Right lobe of liver (tissue), 4 donors: Measurements from ENCODE around the gene ARSB.

Source experiments
- POLR2A ChIP-seq: fragments of 450-650 bp; IDR thresholded peaks from one replicate; pipeline ENCODE4 v1.6.1; 2017; ENCODE audit warnings: antibody characterized with exemption, mild to moderate bottlenecking
- TF ChIP-seq, protein P1 (sequence below), 4 donors: fragments of 200-600 bp in 3 of 4; fragments of 450-650 bp in 1 of 4; IDR thresholded peaks; one replicate each; pipeline versions ENCODE4 v1.5.1 to v1.8.0; 2016 to 2022; ENCODE audit warnings: antibody characterized with exemption in 4 of 4, mild to moderate bottlenecking in 2 of 4
- donor health status: DM: no; HTN: no; CAD: no.
- donor health status: DM: no; HTN: no; CAD: no.
- donor health status: DM: no; HTN: yes; CAD: no.

DNA sequence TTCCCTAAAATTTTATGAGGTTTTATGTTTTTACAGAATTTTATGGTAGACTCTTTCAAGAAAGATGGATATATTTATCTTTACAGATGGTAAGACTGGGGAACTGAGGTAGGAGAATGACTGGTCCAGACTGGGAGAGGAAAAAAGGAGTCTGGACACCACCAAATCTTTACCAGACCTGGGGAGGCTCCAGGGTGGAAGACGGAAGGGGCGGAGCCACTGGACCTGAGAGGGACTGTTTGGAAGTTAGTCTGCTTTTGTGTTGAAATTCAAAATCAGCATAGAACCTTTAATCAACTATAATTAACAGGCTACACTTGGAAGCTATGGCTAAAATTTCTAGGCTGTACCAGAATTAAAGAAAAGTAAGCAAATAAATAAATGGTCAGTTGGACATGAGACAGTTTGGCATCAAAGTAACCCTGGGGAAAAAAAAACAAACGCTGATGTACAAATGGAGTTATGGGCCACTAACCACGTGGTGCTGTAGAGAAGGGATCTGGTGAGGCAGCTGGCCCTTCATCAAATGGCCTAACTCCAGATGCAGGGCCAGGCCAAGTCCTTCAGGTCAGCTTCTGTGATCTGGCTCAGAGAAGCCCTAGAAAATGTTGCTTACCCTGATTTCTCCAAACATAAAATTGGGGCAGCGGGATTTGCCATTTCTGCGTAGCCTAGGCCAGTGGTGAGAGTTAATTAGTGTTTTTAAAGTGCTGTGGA lies 155.1 kb downstream of the ARSB start:
- TF ChIP-seq, protein P1, sequence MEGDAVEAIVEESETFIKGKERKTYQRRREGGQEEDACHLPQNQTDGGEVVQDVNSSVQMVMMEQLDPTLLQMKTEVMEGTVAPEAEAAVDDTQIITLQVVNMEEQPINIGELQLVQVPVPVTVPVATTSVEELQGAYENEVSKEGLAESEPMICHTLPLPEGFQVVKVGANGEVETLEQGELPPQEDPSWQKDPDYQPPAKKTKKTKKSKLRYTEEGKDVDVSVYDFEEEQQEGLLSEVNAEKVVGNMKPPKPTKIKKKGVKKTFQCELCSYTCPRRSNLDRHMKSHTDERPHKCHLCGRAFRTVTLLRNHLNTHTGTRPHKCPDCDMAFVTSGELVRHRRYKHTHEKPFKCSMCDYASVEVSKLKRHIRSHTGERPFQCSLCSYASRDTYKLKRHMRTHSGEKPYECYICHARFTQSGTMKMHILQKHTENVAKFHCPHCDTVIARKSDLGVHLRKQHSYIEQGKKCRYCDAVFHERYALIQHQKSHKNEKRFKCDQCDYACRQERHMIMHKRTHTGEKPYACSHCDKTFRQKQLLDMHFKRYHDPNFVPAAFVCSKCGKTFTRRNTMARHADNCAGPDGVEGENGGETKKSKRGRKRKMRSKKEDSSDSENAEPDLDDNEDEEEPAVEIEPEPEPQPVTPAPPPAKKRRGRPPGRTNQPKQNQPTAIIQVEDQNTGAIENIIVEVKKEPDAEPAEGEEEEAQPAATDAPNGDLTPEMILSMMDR (IDR thresholded peaks at IDR 0.05): no peak
- TF ChIP-seq POLR2A: no peak
